ENCODE measurements around the gene THAP10. TPM values are rescaled to one million over a fixed set of nuclear protein-coding genes. Genes with fewer than 3 reads are reported as not detected.

The THAP10 gene
- polyA plus RNA-seq, 1 of the 3 experiments (the other 2 are of a cell fraction) = 3.2 TPM

DNA sequence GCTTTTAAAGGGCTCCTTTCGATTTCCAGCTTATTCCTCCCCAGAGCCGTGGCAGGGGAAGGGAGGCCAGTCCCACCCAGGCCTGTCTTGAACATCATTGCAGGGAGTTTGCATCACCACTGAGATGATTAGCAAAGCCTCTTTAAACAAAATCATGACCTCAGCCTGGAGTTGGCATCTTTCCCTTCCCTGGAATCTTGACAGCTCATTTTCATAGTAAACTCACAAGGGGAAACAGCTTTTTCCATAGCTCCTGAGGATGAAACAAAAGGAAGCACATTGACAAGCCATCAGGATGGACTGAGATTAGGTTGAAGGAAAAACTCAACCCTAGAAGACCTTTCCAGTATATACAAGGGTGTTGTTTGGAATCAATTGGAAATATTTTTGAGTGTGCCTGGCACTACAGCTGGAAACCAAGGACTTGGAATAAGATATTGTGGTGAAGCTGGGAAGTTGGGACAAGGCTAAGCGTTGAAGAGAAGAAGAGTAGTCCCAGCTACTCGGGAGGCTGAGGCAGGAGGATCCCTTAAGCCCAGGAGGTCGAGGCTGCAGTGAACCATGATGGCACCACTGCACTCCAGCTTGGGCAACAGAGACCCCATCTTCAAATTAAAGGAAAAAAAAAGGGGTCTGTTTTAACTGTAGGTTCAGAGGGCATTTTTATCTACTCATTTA, 35.2 kb downstream of the THAP10 start:
- peaks cover 0 to under 1% of the 10 kb centered on the region in 2 experiments for H3K36me3 ChIP-seq (replicated peaks in 1 of 2; ENCODE audit: control insufficient read depth in 1 of 2, insufficient read depth in 2 of 2, low read length in 1 of 2)
- peak overlapping the region; percentile 66 for H3K4me2 ChIP-seq
- H3K79me2 ChIP-seq (ENCODE audit: insufficient read depth) = peaks cover 23% of the 10 kb centered on the region
- H3K27me3 ChIP-seq (ENCODE audit: insufficient read depth) = no peaks in the 10 kb centered on the region
- ChIA-PET CTCF (interaction anchor here (0.6 to 4.5 kb wide), 3 partner anchors 12 to 120 kb away, joined by 3 to 25 read pairs (median 6); no protein-coding TSS in a partner anchor), POLR2A (no interaction called here)
- H3K4me3 ChIP-seq (ENCODE audit: low read depth in 2 of 2, low read length in 1 of 2) = peak overlapping the region in 1 of 2 experiments; percentile 50; a peak in 3 of 4 replicates
- H3F3A ChIP-seq (replicated peaks; ENCODE audit: insufficient read depth) = peaks cover 48% of the 10 kb centered on the region
- no peak for DNase-seq
- no peaks in the 10 kb centered on the region for H3K9me2 ChIP-seq
- no peaks in the 10 kb centered on the region for H3K9me3 ChIP-seq
- peaks cover 7% of the 10 kb centered on the region; the same call in 1 of the 2 replicates for H4K20me1 ChIP-seq (ENCODE audit: insufficient read depth)
- no peak overlapping the region for H2AFZ ChIP-seq (ENCODE audit: low read depth)
- peak overlapping the region; percentile 94 for H3K9ac ChIP-seq
- peaks cover 15 to 24% of the 10 kb centered on the region in 2 experiments for H3K4me1 ChIP-seq (ENCODE audit: control insufficient read depth in 1 of 2, insufficient read depth in 2 of 2, low read depth in 1 of 2, low read length in 1 of 2)
- peak overlapping the region; percentile 82 to 97; a peak in 3 of 4 replicates for H3K27ac ChIP-seq (ENCODE audit: low read depth in 2 of 2, low read length in 1 of 2)
- WGBS (ENCODE audit: low lambda C conversion rate) = 57% methylated on average over 5 of the region's 5 CpGs
- peak; percentile 91 for TF ChIP-seq NFIC (IDR thresholded peaks at IDR 0.05; ENCODE audit: borderline replicate concordance)
- no peak for TF ChIP-seq GATA2 (CRISPR knock-in tag; IDR thresholded peaks at IDR 0.05)
- TF ChIP-seq RCOR1 (IDR thresholded peaks at IDR 0.05; ENCODE audit: low read length) = no peak
- TF ChIP-seq, protein P1, sequence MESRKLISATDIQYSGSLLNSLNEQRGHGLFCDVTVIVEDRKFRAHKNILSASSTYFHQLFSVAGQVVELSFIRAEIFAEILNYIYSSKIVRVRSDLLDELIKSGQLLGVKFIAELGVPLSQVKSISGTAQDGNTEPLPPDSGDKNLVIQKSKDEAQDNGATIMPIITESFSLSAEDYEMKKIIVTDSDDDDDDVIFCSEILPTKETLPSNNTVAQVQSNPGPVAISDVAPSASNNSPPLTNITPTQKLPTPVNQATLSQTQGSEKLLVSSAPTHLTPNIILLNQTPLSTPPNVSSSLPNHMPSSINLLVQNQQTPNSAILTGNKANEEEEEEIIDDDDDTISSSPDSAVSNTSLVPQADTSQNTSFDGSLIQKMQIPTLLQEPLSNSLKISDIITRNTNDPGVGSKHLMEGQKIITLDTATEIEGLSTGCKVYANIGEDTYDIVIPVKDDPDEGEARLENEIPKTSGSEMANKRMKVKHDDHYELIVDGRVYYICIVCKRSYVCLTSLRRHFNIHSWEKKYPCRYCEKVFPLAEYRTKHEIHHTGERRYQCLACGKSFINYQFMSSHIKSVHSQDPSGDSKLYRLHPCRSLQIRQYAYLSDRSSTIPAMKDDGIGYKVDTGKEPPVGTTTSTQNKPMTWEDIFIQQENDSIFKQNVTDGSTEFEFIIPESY (IDR thresholded peaks at IDR 0.05; ENCODE audit: borderline replicate concordance, low read depth) = 0 out of 2 replicates have a peak, but pooled peaks have one; percentile 34
- TF ChIP-seq FOSL2 (IDR thresholded peaks at IDR 0.05; ENCODE audit: borderline replicate concordance, low read depth) = peak; percentile 66; the same call in 1 of the 2 replicates
- TF ChIP-seq YY1 (IDR thresholded peaks at IDR 0.05; ENCODE audit: low read depth) = no peak
- 0 out of 2 replicates have a peak, but pooled peaks have one; percentile 53 for TF ChIP-seq TAF1 (IDR thresholded peaks at IDR 0.05; ENCODE audit: borderline replicate concordance, low read depth, low read length)
- TF ChIP-seq GABPA (IDR thresholded peaks at IDR 0.05; ENCODE audit: low read depth) = no peak
- peak; percentile 62 for TF ChIP-seq MAX (IDR thresholded peaks at IDR 0.05; ENCODE audit: low read depth)
- TF ChIP-seq MEF2A (IDR thresholded peaks at IDR 0.05; ENCODE audit: borderline replicate concordance, low read depth) = peak; percentile 77; the same call in 1 of the 2 replicates
- peak; percentile 65; the same call in 1 of the 2 replicates for TF ChIP-seq RXRA (IDR thresholded peaks at IDR 0.05; ENCODE audit: borderline replicate concordance, low read depth)
- peak in 1 of 2 experiments; percentile 71; a peak in 1 of 4 replicates for TF ChIP-seq EP300 (IDR thresholded peaks at IDR 0.05; ENCODE audit: borderline replicate concordance in 1 of 2, low read depth in 1 of 2, low read length in 1 of 2)
- TF ChIP-seq ELF1 (IDR thresholded peaks at IDR 0.05) = no peak
- no peak for TF ChIP-seq RFX5 (IDR thresholded peaks at IDR 0.05; ENCODE audit: low read length)
- 0 out of 2 replicates have a peak, but pooled peaks have one; percentile 56 for TF ChIP-seq TEAD4 (IDR thresholded peaks at IDR 0.05; ENCODE audit: borderline replicate concordance, insufficient read depth)
- TF ChIP-seq EZH2phosphoT487 (IDR thresholded peaks at IDR 0.05; ENCODE audit: borderline replicate concordance, low read depth) = no peak
- no peak for TF ChIP-seq NRF1 (IDR thresholded peaks at IDR 0.05; ENCODE audit: low read depth, low read length)
- no peak for TF ChIP-seq CHD2 (IDR thresholded peaks at IDR 0.05; ENCODE audit: low read length, partially characterized antibody)
- TF ChIP-seq, protein P2, sequence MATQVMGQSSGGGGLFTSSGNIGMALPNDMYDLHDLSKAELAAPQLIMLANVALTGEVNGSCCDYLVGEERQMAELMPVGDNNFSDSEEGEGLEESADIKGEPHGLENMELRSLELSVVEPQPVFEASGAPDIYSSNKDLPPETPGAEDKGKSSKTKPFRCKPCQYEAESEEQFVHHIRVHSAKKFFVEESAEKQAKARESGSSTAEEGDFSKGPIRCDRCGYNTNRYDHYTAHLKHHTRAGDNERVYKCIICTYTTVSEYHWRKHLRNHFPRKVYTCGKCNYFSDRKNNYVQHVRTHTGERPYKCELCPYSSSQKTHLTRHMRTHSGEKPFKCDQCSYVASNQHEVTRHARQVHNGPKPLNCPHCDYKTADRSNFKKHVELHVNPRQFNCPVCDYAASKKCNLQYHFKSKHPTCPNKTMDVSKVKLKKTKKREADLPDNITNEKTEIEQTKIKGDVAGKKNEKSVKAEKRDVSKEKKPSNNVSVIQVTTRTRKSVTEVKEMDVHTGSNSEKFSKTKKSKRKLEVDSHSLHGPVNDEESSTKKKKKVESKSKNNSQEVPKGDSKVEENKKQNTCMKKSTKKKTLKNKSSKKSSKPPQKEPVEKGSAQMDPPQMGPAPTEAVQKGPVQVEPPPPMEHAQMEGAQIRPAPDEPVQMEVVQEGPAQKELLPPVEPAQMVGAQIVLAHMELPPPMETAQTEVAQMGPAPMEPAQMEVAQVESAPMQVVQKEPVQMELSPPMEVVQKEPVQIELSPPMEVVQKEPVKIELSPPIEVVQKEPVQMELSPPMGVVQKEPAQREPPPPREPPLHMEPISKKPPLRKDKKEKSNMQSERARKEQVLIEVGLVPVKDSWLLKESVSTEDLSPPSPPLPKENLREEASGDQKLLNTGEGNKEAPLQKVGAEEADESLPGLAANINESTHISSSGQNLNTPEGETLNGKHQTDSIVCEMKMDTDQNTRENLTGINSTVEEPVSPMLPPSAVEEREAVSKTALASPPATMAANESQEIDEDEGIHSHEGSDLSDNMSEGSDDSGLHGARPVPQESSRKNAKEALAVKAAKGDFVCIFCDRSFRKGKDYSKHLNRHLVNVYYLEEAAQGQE (IDR thresholded peaks at IDR 0.05; ENCODE audit: low read depth, low read length) = no peak; the same call in 1 of the 2 replicates
- peak; percentile 59; the same call in 1 of the 2 replicates for TF ChIP-seq POLR2AphosphoS5 (IDR thresholded peaks at IDR 0.05; ENCODE audit: low read depth, low read length)
- TF ChIP-seq SIN3A (IDR thresholded peaks at IDR 0.05; ENCODE audit: borderline replicate concordance, low read depth, low read length) = peak; percentile 72; the same call in 1 of the 2 replicates
- TF ChIP-seq FOXJ3 (CRISPR knock-in tag; IDR thresholded peaks at IDR 0.05) = no peak
- no peak for TF ChIP-seq USF2 (IDR thresholded peaks at IDR 0.05; ENCODE audit: borderline replicate concordance, low read depth, low read length)
- TF ChIP-seq SMC3 (IDR thresholded peaks at IDR 0.05; ENCODE audit: low read depth, low read length) = no peak
- TF ChIP-seq JUND (IDR thresholded peaks at IDR 0.05) = peak; percentile 69
- 0 out of 2 replicates have a peak, but pooled peaks have one; percentile 18 for TF ChIP-seq FOXM1 (IDR thresholded peaks at IDR 0.05; ENCODE audit: low read depth)
